ENCODE measurements around the gene NCK2. TPM values are rescaled to one million over a fixed set of nuclear protein-coding genes. Genes with fewer than 3 reads are reported as not detected.

NCK2 gene
- polyA plus RNA-seq, 3 donors: 2.5 to 18.2 (median 7.6) TPM

GRCh38 chr2:105746177-105747080 lies 1.7 kb downstream of the NCK2 start:
- peak in 2 of 3 donors; percentile 26 to 31 for DNase-seq
- Histone ChIP-seq H3K79me2 (ENCODE audit: insufficient read depth, low read length) (peaks cover 60% of the 10 kb centered on the region), H3K27me3 (ENCODE audit: control insufficient read depth in 2 of 2, insufficient read depth in 2 of 2, low read length in 2 of 2) (no peaks in the 10 kb centered on the region), H3K4me3 (replicated peaks in 1 of 3; ENCODE audit: low read depth in 2 of 3, low read length in 3 of 3) (peak overlapping the region; percentile 41 to 81 (median 63)), H3K9me3 (replicated peaks in 1 of 2; ENCODE audit: control insufficient read depth in 1 of 2, insufficient read depth in 1 of 2, low read length in 2 of 2) (no peaks in the 10 kb centered on the region), H3K36me3 (replicated peaks in 1 of 2; ENCODE audit: control insufficient read depth in 1 of 2, insufficient read depth in 2 of 2, low read length in 2 of 2) (no peaks in the 10 kb centered on the region), H3K4me1 (ENCODE audit: control insufficient read depth in 1 of 2, insufficient read depth in 2 of 2, low read length in 2 of 2) (peaks cover 30 to 41% of the 10 kb centered on the region in 2 donors), H4K20me1 (ENCODE audit: insufficient read depth, low read length) (peaks cover 37% of the 10 kb centered on the region), H3K4me2 (replicated peaks; ENCODE audit: extremely low read depth, low read length, poor library complexity, severe bottlenecking) (peak overlapping the region; percentile 85), H2AFZ (ENCODE audit: insufficient read depth, low read depth, low read length, poor library complexity, severe bottlenecking) (peak overlapping the region; percentile 83), H3K9ac (ENCODE audit: insufficient read depth, low read length, poor library complexity, severe bottlenecking) (peak overlapping the region; percentile 82), H3K27ac (ENCODE audit: low read depth in 1 of 2, low read length in 2 of 2) (peak overlapping the region in 1 of 2 donors; percentile 39)
- peaks cover 12 to 17% of the 10 kb centered on the region in 2 donors for H3K36me3 Mint-ChIP-seq
- 16% methylated on average over 13 of the region's 23 CpGs for WGBS (ENCODE audit: insufficient coverage)
- peak overlapping the region; percentile 82 to 96 for H3K4me3 Mint-ChIP-seq
- peaks cover 0 to 3% (median 2%) of the 10 kb centered on the region in 7 donors for H3K9me3 Mint-ChIP-seq
- peaks cover 48% of the 10 kb centered on the region for H3K4me1 Mint-ChIP-seq
- peaks cover 3 to 5% (median 3%) of the 10 kb centered on the region in 3 donors for H3K27me3 Mint-ChIP-seq (ENCODE audit: low read depth in 3 of 3)
- intact Hi-C loops (cut with micrococcal nuclease): no loop called here
- no peak for TF ChIP-seq CTCF (IDR thresholded peaks at IDR 0.05)
- peak overlapping the region in 5 of 7 donors; percentile 12 to 79 (median 28) for H3K27ac Mint-ChIP-seq

GRCh38 chr2:105747254-105747894 lies 2.7 kb downstream of the NCK2 start:
- Mint-ChIP-seq H3K4me3 (no peak overlapping the region), H3K36me3 (peaks cover 15 to 20% of the 10 kb centered on the region in 2 donors), H3K4me1 (peaks cover 48% of the 10 kb centered on the region), H3K27ac (peak overlapping the region in 1 of 7 donors; percentile 22), H3K27me3 (ENCODE audit: low read depth in 3 of 3) (peaks cover 3 to 5% (median 3%) of the 10 kb centered on the region in 3 donors), H3K9me3 (peaks cover 0 to 3% (median 2%) of the 10 kb centered on the region in 7 donors)
- no peaks in the 10 kb centered on the region for H3K36me3 ChIP-seq (replicated peaks in 1 of 2; ENCODE audit: control insufficient read depth in 1 of 2, insufficient read depth in 2 of 2, low read length in 2 of 2)
- H3K4me2 ChIP-seq (replicated peaks; ENCODE audit: extremely low read depth, low read length, poor library complexity, severe bottlenecking): peak overlapping the region; percentile 85
- H3K79me2 ChIP-seq (ENCODE audit: insufficient read depth, low read length): peaks cover 68% of the 10 kb centered on the region
- no peak for DNase-seq
- no peaks in the 10 kb centered on the region for H3K9me3 ChIP-seq (replicated peaks in 1 of 2; ENCODE audit: control insufficient read depth in 1 of 2, insufficient read depth in 1 of 2, low read length in 2 of 2)
- WGBS (ENCODE audit: insufficient coverage): 89% methylated on average over 10 of the region's 13 CpGs
- peak overlapping the region in 1 of 3 experiments; percentile 81 for H3K4me3 ChIP-seq (replicated peaks in 1 of 3; ENCODE audit: low read depth in 2 of 3, low read length in 3 of 3)
- H3K9ac ChIP-seq (ENCODE audit: insufficient read depth, low read length, poor library complexity, severe bottlenecking): no peak overlapping the region
- H3K4me1 ChIP-seq (ENCODE audit: control insufficient read depth in 1 of 2, insufficient read depth in 2 of 2, low read length in 2 of 2): peaks cover 30 to 41% of the 10 kb centered on the region in 2 donors
- H4K20me1 ChIP-seq (ENCODE audit: insufficient read depth, low read length): peaks cover 41% of the 10 kb centered on the region
- H3K27ac ChIP-seq (ENCODE audit: low read depth in 1 of 2, low read length in 2 of 2): no peak overlapping the region
- no peaks in the 10 kb centered on the region for H3K27me3 ChIP-seq (ENCODE audit: control insufficient read depth in 2 of 2, insufficient read depth in 2 of 2, low read length in 2 of 2)
- intact Hi-C loops (cut with micrococcal nuclease): no loop called here
- no peak for TF ChIP-seq CTCF (IDR thresholded peaks at IDR 0.05)
- no peak overlapping the region for H2AFZ ChIP-seq (ENCODE audit: insufficient read depth, low read depth, low read length, poor library complexity, severe bottlenecking)

All from CD14-positive monocyte (primary cell).